Fibroblast of lung (primary cell): ENCODE results near the gene PGLYRP1. TPM values are rescaled to one million over a fixed set of nuclear protein-coding genes. Genes with fewer than 3 reads are reported as not detected.

Source experiments
- DNase-seq, 2 donors: peaks; one replicate each; pipeline versions ENCODE4 v3.0.0 to v3.0.0-alpha.2; 2010; ENCODE audit warnings: low read depth in 2 of 2
- H2AFZ ChIP-seq: 2 replicates; pipeline ENCODE4 v1.5.1; 2012; ENCODE audit warnings: low read length, control low read depth, inconsistent platforms
- H3K27ac ChIP-seq: 2 replicates; pipeline ENCODE4 v1.5.1; 2011; ENCODE audit warnings: low read length, control low read depth; ENCODE audit not compliant: insufficient read depth
- H3K27me3 ChIP-seq: 2 replicates; pipeline ENCODE4 v1.5.1; 2011; ENCODE audit warnings: mild to moderate bottlenecking, low read length; ENCODE audit not compliant: control insufficient read depth, insufficient read depth
- H3K36me3 ChIP-seq: 2 replicates; pipeline ENCODE4 v1.5.1; 2011; ENCODE audit warnings: low read length; ENCODE audit not compliant: control insufficient read depth, insufficient read depth
- H3K4me1 ChIP-seq: 2 replicates; pipeline ENCODE4 v1.5.1; 2011; ENCODE audit warnings: low read length; ENCODE audit not compliant: control insufficient read depth, insufficient read depth; ENCODE audit errors: extremely low read depth
- H3K4me2 ChIP-seq: 2 replicates; pipeline ENCODE4 v1.5.1; 2011; ENCODE audit warnings: low read length, control low read depth; ENCODE audit not compliant: insufficient read depth; ENCODE audit errors: extremely low read depth
- H3K4me3 ChIP-seq, 4 experiments: fragments of 200-600 bp in 1 of 4; sonication (generic) in 1 of 4; replicated peaks in 1 of 4; 2 replicates each; pipeline ENCODE4 v1.5.1; 2011 to 2016; ENCODE audit warnings: low read length in 4 of 4, low read depth in 3 of 4, mild to moderate bottlenecking in 3 of 4, control low read depth in 2 of 4, inconsistent platforms in 1 of 4, mixed read lengths in 1 of 4; ENCODE audit not compliant: insufficient read depth in 1 of 4; ENCODE audit errors: control extremely low read depth in 1 of 4
- H3K79me2 ChIP-seq: 2 replicates; pipeline ENCODE4 v1.5.1; 2012; ENCODE audit warnings: mild to moderate bottlenecking, low read length, inconsistent platforms; ENCODE audit not compliant: control insufficient read depth, insufficient read depth
- H3K9ac ChIP-seq: 2 replicates; pipeline ENCODE4 v1.5.1; 2011; ENCODE audit warnings: mild to moderate bottlenecking, low read length, control low read depth; ENCODE audit not compliant: insufficient read depth
- H3K9me3 ChIP-seq: 2 replicates; pipeline ENCODE4 v1.5.1; 2012; ENCODE audit warnings: low read depth, low read length; ENCODE audit not compliant: control insufficient read depth, insufficient read depth
- H4K20me1 ChIP-seq: 2 replicates; pipeline ENCODE4 v1.5.1; 2011; ENCODE audit warnings: low read length; ENCODE audit not compliant: control insufficient read depth, insufficient read depth; ENCODE audit errors: extremely low read depth
- CTCF ChIP-seq, 2 donors: IDR thresholded peaks in 1 of 2; conservative IDR thresholded peaks in 1 of 2; 1 replicate in 1 of 2; 2 replicates in 1 of 2; pipeline ENCODE4 v1.5.1; 2011 to 2012; ENCODE audit warnings: low read length in 2 of 2, control low read depth in 1 of 2, inconsistent platforms in 1 of 2, low read depth in 1 of 2, mild to moderate bottlenecking in 1 of 2
- EZH2 ChIP-seq: IDR thresholded peaks from 2 replicates; pipeline ENCODE4 v1.5.1; 2012; ENCODE audit warnings: low read length, control low read depth, mild to moderate bottlenecking; ENCODE audit errors: missing control alignments
- polyA plus RNA-seq, 2 donors: library from polyadenylated mRNA; depleted of rRNA in 1 of 2; stranded (reverse) in 1 of 2; unstranded in 1 of 2; fragments of >200 nt; gene quantifications; 2 replicates each; pipeline ENCODE4 v1.2.1, GENCODE V29; 2011 to 2012; ENCODE audit warnings: missing spikeins in 1 of 2
- total RNA-seq: library from RNA; depleted of rRNA; stranded (reverse); fragments of >200 nt; gene quantifications from 2 replicates; pipeline ENCODE4 v1.2.1, GENCODE V29; 2014

Gene PGLYRP1
- total and polyA plus RNA-seq, 2 donors (not counting 1 experiment from before 2014, with no cell fraction given), result not detected

- Histone ChIP-seq H3K4me3 (peak overlapping the region; percentile 66 to 93 (median 80)), H3K4me1 (peaks cover 2% of the 10 kb centered on the region), H3K4me2 (peak overlapping the region; percentile 64), H3K36me3 (peaks cover 3% of the 10 kb centered on the region), H4K20me1 (no peaks in the 10 kb centered on the region), H3K27me3 (no peaks in the 10 kb centered on the region), H3K9ac (peak overlapping the region; percentile 51), H2AFZ (peak overlapping the region; percentile 37), H3K9me3 (no peaks in the 10 kb centered on the region), H3K79me2 (no peaks in the 10 kb centered on the region), H3K27ac (peak overlapping the region; percentile 53)
- TF ChIP-seq CTCF (conservative IDR thresholded peaks at IDR 0.05 in 1 of 2, IDR thresholded peaks at IDR 0.05 in 1 of 2; ENCODE audit: low read depth in 1 of 2, low read length in 2 of 2) (no peak), EZH2 (no peak)
- DNase-seq, result peak in 1 of 2 donors; percentile 67
Observed at GRCh38 chr19:45995715-45996385, 27.0 kb downstream of the PGLYRP1 start.

GRCh38 chr19:45994998-45995714, 27.7 kb downstream of the PGLYRP1 start, which contains the start of gene CCDC61:
Gene CCDC61, plus strand, starts transcription at chr19:45995467. Its CDS starts 7,552 bp downstream, at chr19:46003019.
- no peak for TF ChIP-seq EZH2
- no peak for TF ChIP-seq CTCF (conservative IDR thresholded peaks at IDR 0.05 in 1 of 2, IDR thresholded peaks at IDR 0.05 in 1 of 2; ENCODE audit: low read depth in 1 of 2, low read length in 2 of 2)
- H3K4me1 ChIP-seq, result peaks cover 2% of the 10 kb centered on the region
- H3K4me3 ChIP-seq, result peak within 1 kb of the TSS; percentile 66 to 93 (median 80)
- peak within 1 kb of the TSS; percentile 51 for H3K9ac ChIP-seq
- no peaks in the 10 kb centered on the region for H3K9me3 ChIP-seq
- H3K27me3 ChIP-seq, result no peaks in the 10 kb centered on the region
- H2AFZ ChIP-seq, result peak within 1 kb of the TSS; percentile 71
- no peaks in the 10 kb centered on the region for H3K79me2 ChIP-seq
- H3K36me3 ChIP-seq, result peaks cover 3% of the 10 kb centered on the region
- H3K4me2 ChIP-seq, result peak within 1 kb of the TSS; percentile 64
- H4K20me1 ChIP-seq, result no peaks in the 10 kb centered on the region
- peak within 1 kb of the TSS; percentile 53 for H3K27ac ChIP-seq
- peak; percentile 99 to 100 for DNase-seq

- H3K9me3 ChIP-seq, result no peaks in the 10 kb centered on the region
- peak overlapping the region; percentile 71 for H2AFZ ChIP-seq
- H4K20me1 ChIP-seq, result no peaks in the 10 kb centered on the region
- peaks cover 2% of the 10 kb centered on the region for H3K4me1 ChIP-seq
- H3K79me2 ChIP-seq, result no peaks in the 10 kb centered on the region
- no peak for TF ChIP-seq CTCF (conservative IDR thresholded peaks at IDR 0.05 in 1 of 2, IDR thresholded peaks at IDR 0.05 in 1 of 2; ENCODE audit: low read depth in 1 of 2, low read length in 2 of 2)
- no peak for TF ChIP-seq EZH2
- DNase-seq, result peak; percentile 4 to 34
- peak overlapping the region; percentile 44 to 92 (median 63) for H3K4me3 ChIP-seq
- H3K4me2 ChIP-seq, result peak overlapping the region; percentile 49
- H3K27me3 ChIP-seq, result no peaks in the 10 kb centered on the region
- no peak overlapping the region for H3K27ac ChIP-seq
- peaks cover 3% of the 10 kb centered on the region for H3K36me3 ChIP-seq
- no peak overlapping the region for H3K9ac ChIP-seq
Observed at GRCh38 chr19:45994456-45994997, 28.3 kb downstream of the PGLYRP1 start.
